Stimulated activated memory B cell treated with anti-CD40 and anti-IgM and Interleukin-4, amounts not matched to agents 10 μg/mL and 1 μg/mL and 100 μg/mL, for 72 hours (primary cell): ENCODE measurements around the gene CNOT11.
"Not testable (repeated sequence)": the region's sequence is repeated elsewhere in the genome, so short reads cannot be mapped to it uniquely, and the experiment has no call there.

Experiments used
- ATAC-seq: fragments of 150-1000 bp; cut with Tn5 transposase; 2 replicates; pipeline ENCODE4 v1.10.0; 2021
- H3K27ac Mint-ChIP-seq: one replicate; pipeline ENCODE4 v1.8.0; 2022; ENCODE audit warnings: mild to moderate bottlenecking, mixed read lengths
- H3K27me3 Mint-ChIP-seq: one replicate; pipeline ENCODE4 v1.8.0; 2022; ENCODE audit warnings: mixed read lengths
- H3K36me3 Mint-ChIP-seq: one replicate; pipeline ENCODE4 v1.8.0; 2022; ENCODE audit warnings: mixed read lengths
- H3K4me1 Mint-ChIP-seq: one replicate; pipeline ENCODE4 v1.8.0; 2022; ENCODE audit warnings: mixed read lengths
- H3K4me3 Mint-ChIP-seq: one replicate; pipeline ENCODE4 v1.8.0; 2022; ENCODE audit warnings: mild to moderate bottlenecking, moderate library complexity, mixed read lengths
- H3K9me3 Mint-ChIP-seq: one replicate; pipeline ENCODE4 v1.8.0; 2022; ENCODE audit warnings: mixed read lengths

The CNOT11 gene

DNA sequence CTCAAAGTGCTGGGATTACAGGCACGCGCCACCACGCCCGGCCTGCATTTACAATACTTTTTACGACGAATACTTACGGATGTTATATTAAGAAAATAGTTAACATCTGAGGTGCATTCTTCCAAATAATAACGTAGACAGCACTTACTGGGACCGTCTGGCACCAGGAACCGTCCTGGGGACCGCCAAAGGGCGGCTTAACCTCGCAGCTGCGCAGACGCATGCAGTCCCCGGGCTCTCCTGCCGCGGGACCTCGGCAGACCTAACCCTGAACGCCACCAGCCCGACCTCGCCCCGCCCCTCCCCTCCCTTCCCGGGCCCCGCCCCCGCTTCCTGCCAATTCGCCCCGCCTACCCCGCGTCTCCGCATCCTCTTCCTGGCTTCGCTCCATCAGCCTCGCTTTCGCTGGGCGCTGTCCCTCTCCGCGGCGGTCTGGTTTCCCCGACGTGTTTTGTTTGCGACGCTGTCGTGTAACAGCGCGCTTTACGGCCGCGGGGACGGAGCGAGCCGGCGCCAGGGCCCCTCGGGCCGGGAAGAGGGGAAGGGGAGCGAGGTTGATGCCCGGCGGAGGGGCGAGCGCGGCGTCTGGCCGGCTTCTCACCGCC, at the start of gene CNOT11:
Gene CNOT11 (plus strand): TSS at position 479 of the 605 bp plus-strand sequence. CDS start 79 bp downstream, at position 558.
- Mint-ChIP-seq H3K36me3 (peaks cover 17% of the 10 kb centered on the region), H3K27me3 (no peaks in the 10 kb centered on the region), H3K4me1 (peaks cover 48% of the 10 kb centered on the region), H3K9me3 (no peaks in the 10 kb centered on the region), H3K27ac (peak within 1 kb of the TSS; percentile 92), H3K4me3 (peak within 1 kb of the TSS; percentile 91)
- peak; percentile 96 for ATAC-seq

GRCh38 chr2:101204400-101205115, 48.1 kb upstream of the CNOT11 start:
- no peak overlapping the region for H3K4me3 Mint-ChIP-seq
- H3K27me3 Mint-ChIP-seq: no peaks in the 10 kb centered on the region
- peak overlapping the region; percentile 32 for H3K27ac Mint-ChIP-seq
- H3K9me3 Mint-ChIP-seq: peaks cover 9% of the 10 kb centered on the region
- no peaks in the 10 kb centered on the region for H3K4me1 Mint-ChIP-seq
- no peak for ATAC-seq
- H3K36me3 Mint-ChIP-seq: no peaks in the 10 kb centered on the region

DNA sequence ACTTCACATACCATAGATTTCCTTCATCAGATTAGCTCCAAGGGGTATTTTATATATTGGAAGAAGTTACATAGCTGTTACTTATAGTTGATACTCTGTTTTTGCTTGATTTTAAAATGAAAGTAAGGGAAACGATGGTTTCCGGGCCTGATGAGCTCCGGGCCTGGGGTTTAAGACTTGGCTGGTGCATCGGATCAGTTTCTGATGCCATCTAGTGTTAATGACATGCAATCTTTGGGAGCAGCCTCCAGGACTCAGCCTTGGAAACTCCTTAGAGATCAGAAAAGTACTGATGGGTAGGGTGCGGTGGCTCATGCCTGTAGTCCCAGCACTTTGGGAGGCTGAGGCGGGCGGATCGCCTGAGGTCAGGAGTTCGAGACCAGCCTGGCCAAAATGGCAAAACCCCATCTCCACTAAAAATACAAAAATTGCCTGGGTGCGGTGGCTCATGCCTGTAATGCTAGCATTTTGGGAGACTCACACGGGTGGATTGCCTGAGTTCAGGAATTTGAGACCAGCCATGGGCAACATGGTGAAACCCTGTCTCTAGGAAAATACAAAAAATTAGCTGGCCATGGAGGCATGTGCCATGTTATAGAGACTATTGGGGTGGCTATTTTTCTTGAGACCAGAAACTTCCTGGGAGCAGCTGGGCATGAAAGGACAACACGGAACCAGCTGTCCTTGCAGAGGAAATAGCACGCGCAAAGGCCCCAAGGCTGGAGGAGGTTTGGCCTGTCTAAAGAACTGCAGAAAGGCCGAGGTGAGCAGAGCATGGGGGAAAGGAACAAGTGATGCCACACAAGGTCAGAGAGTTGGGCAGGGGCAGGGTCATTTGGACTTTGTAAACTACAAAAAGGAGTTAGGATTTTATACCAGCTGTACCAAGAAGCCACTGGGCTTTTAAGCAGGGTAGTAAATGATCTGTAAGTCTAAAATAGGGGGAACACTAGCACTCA, 46.9 kb upstream of the CNOT11 start:
- no peaks in the 10 kb centered on the region for H3K36me3 Mint-ChIP-seq
- peaks cover 12% of the 10 kb centered on the region for H3K9me3 Mint-ChIP-seq
- peak overlapping the region; percentile 32 for H3K27ac Mint-ChIP-seq
- ATAC-seq: peak; percentile 83
- H3K27me3 Mint-ChIP-seq: no peaks in the 10 kb centered on the region
- peak overlapping the region; percentile 17 for H3K4me3 Mint-ChIP-seq
- H3K4me1 Mint-ChIP-seq: no peaks in the 10 kb centered on the region

DNA sequence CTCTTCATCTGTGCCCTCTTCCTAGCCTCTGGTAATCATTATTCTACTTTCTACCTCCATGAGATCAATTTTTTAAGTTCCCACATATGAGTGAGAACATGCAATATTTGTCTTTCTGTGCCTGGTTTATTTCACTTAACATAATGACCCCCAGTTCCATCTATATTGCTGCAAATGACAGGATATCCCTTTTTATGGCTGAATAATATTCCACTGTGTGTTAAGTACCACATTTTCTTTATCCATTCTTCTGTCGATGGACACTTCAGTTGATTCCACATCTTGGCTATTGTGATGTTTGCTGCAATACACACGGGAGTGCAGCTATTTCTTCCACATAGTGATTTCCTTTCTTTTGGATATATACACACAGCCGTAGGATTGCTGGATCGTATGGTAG, 43.9 kb upstream of the CNOT11 start:
- no peaks in the 10 kb centered on the region for H3K36me3 Mint-ChIP-seq
- no peaks in the 10 kb centered on the region for H3K4me1 Mint-ChIP-seq
- no peak overlapping the region for H3K27ac Mint-ChIP-seq
- H3K27me3 Mint-ChIP-seq: no peaks in the 10 kb centered on the region
- H3K4me3 Mint-ChIP-seq: no peak overlapping the region
- H3K9me3 Mint-ChIP-seq: peaks cover 16% of the 10 kb centered on the region
- ATAC-seq: no peak

DNA sequence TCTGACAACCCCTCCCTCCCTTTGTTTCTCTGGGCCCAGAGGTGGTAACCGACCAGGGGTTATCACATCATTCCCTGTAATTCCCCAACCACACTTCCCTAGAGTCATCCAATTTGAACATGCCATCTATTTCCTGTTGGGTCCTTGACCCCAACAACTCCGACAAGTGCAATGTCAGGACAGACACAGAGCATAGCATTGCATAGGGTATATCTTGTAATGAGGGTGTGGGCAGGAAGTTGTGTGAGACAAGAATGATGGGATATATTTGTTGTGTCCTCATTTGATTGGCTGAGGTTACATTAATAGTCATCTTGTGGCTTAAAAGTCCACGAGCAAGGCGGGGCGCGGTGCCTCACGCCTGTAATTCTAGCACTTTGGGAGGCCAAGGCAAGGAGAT, 33.4 kb upstream of the CNOT11 start:
- H3K4me1 Mint-ChIP-seq: peaks cover 9% of the 10 kb centered on the region
- no peak overlapping the region for H3K27ac Mint-ChIP-seq
- H3K27me3 Mint-ChIP-seq: peaks cover 25% of the 10 kb centered on the region
- H3K4me3 Mint-ChIP-seq: no peak overlapping the region
- ATAC-seq: no peak
- H3K36me3 Mint-ChIP-seq: no peaks in the 10 kb centered on the region
- no peaks in the 10 kb centered on the region for H3K9me3 Mint-ChIP-seq

GRCh38 chr2:101220091-101220490, 32.6 kb upstream of the CNOT11 start:
- not testable (repeated sequence) for H3K9me3 Mint-ChIP-seq, H3K36me3 Mint-ChIP-seq, H3K27ac Mint-ChIP-seq, H3K4me3 Mint-ChIP-seq, ATAC-seq
- H3K4me1 Mint-ChIP-seq: peaks cover 14% of the 10 kb centered on the region
- H3K27me3 Mint-ChIP-seq: peaks cover 25% of the 10 kb centered on the region

DNA sequence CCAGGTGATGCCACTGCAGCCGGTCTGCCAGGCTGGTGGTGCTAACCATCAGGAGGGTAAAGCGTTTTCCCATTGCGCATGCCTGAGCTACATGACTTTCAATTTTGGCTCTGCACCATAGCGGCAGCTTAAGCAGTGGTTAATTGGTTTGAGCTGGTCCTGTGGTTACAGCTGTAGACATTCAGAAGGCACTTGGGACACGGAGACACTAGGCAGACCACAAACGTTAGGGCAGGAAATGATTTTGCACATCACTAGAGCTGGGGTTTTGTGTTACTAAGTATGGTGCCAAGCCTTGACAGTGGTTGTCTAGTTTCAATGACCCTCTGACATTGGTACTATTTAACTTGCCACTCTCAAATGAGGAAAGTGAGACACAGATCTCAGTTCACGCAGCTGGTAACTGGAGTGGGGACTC, 28.9 kb upstream of the CNOT11 start:
- Mint-ChIP-seq H3K9me3 (peaks cover 2% of the 10 kb centered on the region), H3K27ac (peak overlapping the region; percentile 55), H3K36me3 (no peaks in the 10 kb centered on the region), H3K4me1 (peaks cover 14% of the 10 kb centered on the region), H3K4me3 (peak overlapping the region; percentile 19), H3K27me3 (peaks cover 43% of the 10 kb centered on the region)
- peak; percentile 99 for ATAC-seq

DNA sequence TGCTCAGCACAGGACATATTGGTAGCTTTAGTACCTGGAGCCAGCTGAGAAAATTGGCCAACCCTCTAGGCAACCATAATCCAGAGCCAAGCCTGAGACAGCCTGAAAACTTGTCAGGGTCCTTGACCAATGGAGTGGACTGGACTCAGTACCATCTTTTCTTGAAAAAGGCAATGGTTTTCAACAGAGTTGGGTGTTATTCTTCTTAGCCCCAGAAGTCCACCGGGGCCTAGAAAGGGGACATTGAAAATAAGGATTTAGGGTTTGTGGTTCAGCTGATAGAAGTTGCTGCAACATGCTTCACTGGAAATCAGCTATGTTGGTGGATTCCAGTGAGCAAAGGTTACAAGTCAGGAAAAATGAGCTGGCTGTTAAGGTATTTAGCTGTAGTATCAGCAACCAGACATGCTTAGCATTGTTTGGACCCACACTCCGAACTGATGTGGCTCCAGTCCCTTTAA, 22.1 kb upstream of the CNOT11 start:
- no peak for ATAC-seq
- peaks cover 13% of the 10 kb centered on the region for H3K36me3 Mint-ChIP-seq
- no peak overlapping the region for H3K4me3 Mint-ChIP-seq
- H3K9me3 Mint-ChIP-seq: peaks cover 4% of the 10 kb centered on the region
- peaks cover 54% of the 10 kb centered on the region for H3K27me3 Mint-ChIP-seq
- H3K4me1 Mint-ChIP-seq: peaks cover 4% of the 10 kb centered on the region
- no peak overlapping the region for H3K27ac Mint-ChIP-seq

- Mint-ChIP-seq H3K4me1 (peaks cover 4% of the 10 kb centered on the region), H3K27me3 (peaks cover 47% of the 10 kb centered on the region), H3K27ac (no peak overlapping the region), H3K4me3 (no peak overlapping the region), H3K9me3 (peaks cover 8% of the 10 kb centered on the region), H3K36me3 (peaks cover 17% of the 10 kb centered on the region)
- ATAC-seq: no peak
Observed at GRCh38 chr2:101231240-101231639, 21.4 kb upstream of the CNOT11 start.

GRCh38 chr2:101231937-101232730, 20.6 kb upstream of the CNOT11 start:
- H3K36me3 Mint-ChIP-seq: peaks cover 17% of the 10 kb centered on the region
- no peak overlapping the region for H3K27ac Mint-ChIP-seq
- no peak overlapping the region for H3K4me3 Mint-ChIP-seq
- peaks cover 4% of the 10 kb centered on the region for H3K4me1 Mint-ChIP-seq
- H3K9me3 Mint-ChIP-seq: peaks cover 8% of the 10 kb centered on the region
- no peak for ATAC-seq
- peaks cover 38% of the 10 kb centered on the region for H3K27me3 Mint-ChIP-seq

GRCh38 chr2:101232770-101233169, 19.9 kb upstream of the CNOT11 start:
- Mint-ChIP-seq H3K4me3 (no peak overlapping the region), H3K9me3 (peaks cover 8% of the 10 kb centered on the region), H3K27ac (no peak overlapping the region), H3K36me3 (peaks cover 17% of the 10 kb centered on the region), H3K27me3 (peaks cover 34% of the 10 kb centered on the region), H3K4me1 (peaks cover 4% of the 10 kb centered on the region)
- ATAC-seq: no peak

- Mint-ChIP-seq H3K36me3 (peaks cover 17% of the 10 kb centered on the region), H3K4me1 (peaks cover 9% of the 10 kb centered on the region), H3K4me3 (no peak overlapping the region), H3K27me3 (peaks cover 23% of the 10 kb centered on the region), H3K27ac (no peak overlapping the region), H3K9me3 (peaks cover 5% of the 10 kb centered on the region)
- no peak for ATAC-seq
Observed at GRCh38 chr2:101234169-101234938, 18.3 kb upstream of the CNOT11 start.

DNA sequence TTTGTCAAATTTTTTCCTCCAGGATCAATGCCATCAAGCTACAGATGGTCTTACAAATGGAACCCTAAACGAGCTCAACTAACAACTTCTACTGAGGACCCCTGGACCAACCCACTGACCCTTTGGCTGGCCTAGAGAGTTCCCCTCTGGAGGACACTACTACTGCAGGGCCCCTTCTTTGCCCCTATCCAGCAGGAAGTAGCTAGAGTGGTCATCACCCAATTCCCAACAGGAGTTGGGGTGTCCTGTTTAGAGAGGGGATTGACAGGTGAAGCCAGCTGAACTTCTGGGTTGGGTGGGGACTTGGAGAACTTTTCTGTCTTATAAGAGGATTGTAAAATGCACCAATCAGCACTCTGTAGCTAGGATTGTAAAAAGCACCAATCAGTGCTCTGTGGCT, 16.7 kb upstream of the CNOT11 start:
- not testable (repeated sequence) for H3K9me3 Mint-ChIP-seq, H3K27ac Mint-ChIP-seq, ATAC-seq, H3K4me3 Mint-ChIP-seq
- Mint-ChIP-seq H3K27me3 (peaks cover 15% of the 10 kb centered on the region), H3K4me1 (peaks cover 19% of the 10 kb centered on the region), H3K36me3 (peaks cover 17% of the 10 kb centered on the region)

DNA sequence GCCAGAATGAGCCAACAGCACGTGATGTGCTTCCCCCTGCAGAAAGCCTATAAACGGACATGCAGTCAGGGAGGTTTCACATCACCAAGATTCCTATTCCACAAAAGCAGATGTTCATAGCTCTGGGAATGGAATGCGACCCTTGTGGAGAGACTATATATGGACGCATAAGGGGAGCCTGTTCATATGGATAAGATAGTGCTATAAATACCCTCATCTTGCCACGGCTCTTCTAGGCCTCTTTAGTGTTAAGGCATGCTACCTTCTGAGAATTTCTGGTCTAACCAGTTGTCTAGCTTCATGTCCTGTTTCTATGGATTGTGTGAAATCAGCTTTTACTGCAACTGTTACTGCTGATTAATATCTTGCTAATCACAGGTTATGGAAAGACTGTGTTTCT, 14.7 kb upstream of the CNOT11 start:
- not testable (repeated sequence) for ATAC-seq, H3K27me3 Mint-ChIP-seq, H3K27ac Mint-ChIP-seq, H3K9me3 Mint-ChIP-seq, H3K4me3 Mint-ChIP-seq, H3K36me3 Mint-ChIP-seq
- peaks cover 19% of the 10 kb centered on the region for H3K4me1 Mint-ChIP-seq
